Upper lobe of left lung (tissue), 4 donors: ENCODE measurements around the gene RNF212B.

ENCODE experiments used
- CTCF ChIP-seq, 6 experiments: fragments of 450-650 bp in 4 of 6; fragments of 200-600 bp in 2 of 6; sonication (generic) in 2 of 6; IDR thresholded peaks; one replicate each; pipeline ENCODE4 v1.5.1; 2016 to 2019; ENCODE audit warnings: antibody characterized with exemption in 6 of 6
- EP300 ChIP-seq, 4 donors: sonication (generic); formaldehyde crosslinking; IDR thresholded peaks; one replicate each; pipeline ENCODE4 v1.5.1; 2017; ENCODE audit warnings: antibody characterized with exemption in 4 of 4, control low read depth in 2 of 4
- POLR2A ChIP-seq, 4 donors: fragments of 450-650 bp; IDR thresholded peaks; one replicate each; pipeline ENCODE4 v1.5.1; 2016 to 2017; ENCODE audit warnings: antibody characterized with exemption in 4 of 4, mild to moderate bottlenecking in 2 of 4
- POLR2AphosphoS5 ChIP-seq, 2 donors: sonication (generic); formaldehyde crosslinking; IDR thresholded peaks; one replicate each; pipeline ENCODE4 v1.5.1; 2017; ENCODE audit warnings: antibody characterized with exemption in 2 of 2

DNA sequence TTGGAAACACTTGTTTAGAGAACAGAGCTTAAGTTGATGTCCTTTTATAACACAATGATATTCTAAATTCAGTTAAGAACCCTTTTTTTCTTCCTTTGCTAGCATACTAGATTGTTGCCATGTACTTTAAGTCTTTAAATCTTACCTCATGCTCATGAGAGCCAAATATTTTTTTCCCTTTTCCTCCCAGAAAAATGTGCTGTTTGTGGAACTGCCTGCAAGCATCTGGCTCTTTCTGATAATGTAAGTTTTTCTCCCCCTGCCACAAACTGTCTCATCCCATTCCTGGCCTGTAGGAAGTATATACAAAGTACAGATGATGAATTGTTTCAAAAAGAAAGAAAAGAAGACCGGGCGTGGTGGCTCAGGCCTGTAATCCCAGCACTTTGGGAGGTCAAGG, 5.3 kb downstream of the RNF212B start:
- TF ChIP-seq POLR2A (IDR thresholded peaks at IDR 0.05) (no peak), POLR2AphosphoS5 (IDR thresholded peaks at IDR 0.05) (no peak), CTCF (IDR thresholded peaks at IDR 0.05) (no peak), EP300 (IDR thresholded peaks at IDR 0.05) (no peak)
